K562 (cell line): ENCODE data around the gene SLC38A7. TPM values are rescaled to one million over a fixed set of nuclear protein-coding genes. Genes with fewer than 3 reads are reported as not detected.

Source experiments
- BCL6 ChIP-seq: fragments of 250-450 bp; sonication (Bioruptor Pico); IDR thresholded peaks from 2 replicates; pipeline ENCODE4 v1.4.0; 2020
- CSDE1 ChIP-seq, 2 experiments: fragments of 450-650 bp; IDR thresholded peaks; 2 replicates each; pipeline ENCODE4 v1.6.1; 2016; ENCODE audit warnings: mild to moderate bottlenecking in 1 of 2
- DEAF1 ChIP-seq: fragments of 450-650 bp; formaldehyde crosslinking; IDR thresholded peaks from 2 replicates; pipeline ENCODE4 v1.4.0; 2020; ENCODE audit warnings: mild to moderate bottlenecking, moderate library complexity
- MAFG ChIP-seq: fragments of 450-650 bp; conservative IDR thresholded peaks from 2 replicates; pipeline ENCODE4 v1.6.1; 2016; ENCODE audit warnings: missing genetic modification characterization, missing compliant biosample characterization
- RNF2 ChIP-seq: sonication (generic); IDR thresholded peaks from 2 replicates; pipeline ENCODE4 v1.6.1; 2016
- ZNF318 ChIP-seq, 2 experiments: fragments of 450-650 bp; IDR thresholded peaks; 2 replicates each; pipeline ENCODE4 v1.6.1; 2016; ENCODE audit warnings: mild to moderate bottlenecking in 2 of 2, borderline replicate concordance in 1 of 2, low read depth in 1 of 2, moderate library complexity in 1 of 2
- ZNF431 ChIP-seq: sonication (generic); formaldehyde crosslinking; IDR thresholded peaks from 2 replicates; pipeline ENCODE4 v1.8.0; 2022; ENCODE audit warnings: mild to moderate bottlenecking, missing genetic modification reagents
- polyA plus RNA-seq, 8 experiments: library from polyadenylated mRNA; depleted of rRNA in 4 of 8; stranded (reverse) in 5 of 8; unstranded in 3 of 8; fragments of >200 nt; fragmentation: Nextera tagmentation in 2 of 8; fragmentation: Illumina TruSeq in 1 of 8; extraction: Ambion mirVana in 2 of 8; extraction: Trizol in 1 of 8; gene quantifications; 2 replicates each; pipeline versions ENCODE4 v1.2.1 to v1.2.3, GENCODE V29; 2011 to 2014; ENCODE audit warnings: inconsistent platforms in 1 of 8, missing spikeins in 1 of 8
- total RNA-seq, 7 experiments: library from RNA; depleted of rRNA in 6 of 7; stranded (reverse); fragments of >200 nt in 6 of 7; fragmentation: Illumina TruSeq in 2 of 7; extraction: Trizol in 2 of 7; gene quantifications; 2 replicates each; pipeline versions ENCODE4 v1.2.1 to v1.2.3, GENCODE V29; 2011 to 2021; ENCODE audit warnings: low replicate concordance in 1 of 7
- TF ChIP-seq, protein P1 (sequence below): sonication (generic); formaldehyde crosslinking; IDR thresholded peaks from 2 replicates; pipeline ENCODE4 v1.8.1; 2023; ENCODE audit warnings: mild to moderate bottlenecking, missing genetic modification reagents
- TF ChIP-seq, protein P2 (sequence below): sonication (generic); formaldehyde crosslinking; IDR thresholded peaks from 2 replicates; pipeline ENCODE4 v1.8.0; 2023; ENCODE audit warnings: missing genetic modification reagents, mild to moderate bottlenecking, borderline replicate concordance
- TF ChIP-seq, protein P3 (sequence below), 2 experiments: fragments of 450-650 bp in 1 of 2; sonication (generic) in 1 of 2; formaldehyde crosslinking in 1 of 2; IDR thresholded peaks in 1 of 2; conservative IDR thresholded peaks in 1 of 2; 2 replicates each; pipeline versions ENCODE4 v1.6.1 to v1.8.1; 2016 to 2023; ENCODE audit warnings: mild to moderate bottlenecking in 2 of 2, moderate library complexity in 2 of 2, inconsistent platforms in 1 of 2, missing genetic modification reagents in 1 of 2

Gene SLC38A7
- total and polyA plus RNA-seq, 9 of the 15 experiments (the other 6 are each of a cell fraction or from before 2014, with no cell fraction given) = 2.7 to 12.2 (median 6.5) TPM

- TF ChIP-seq ZNF318 (IDR thresholded peaks at IDR 0.05; ENCODE audit: borderline replicate concordance in 1 of 2, low read depth in 1 of 2) = no peak
- TF ChIP-seq, protein P1, sequence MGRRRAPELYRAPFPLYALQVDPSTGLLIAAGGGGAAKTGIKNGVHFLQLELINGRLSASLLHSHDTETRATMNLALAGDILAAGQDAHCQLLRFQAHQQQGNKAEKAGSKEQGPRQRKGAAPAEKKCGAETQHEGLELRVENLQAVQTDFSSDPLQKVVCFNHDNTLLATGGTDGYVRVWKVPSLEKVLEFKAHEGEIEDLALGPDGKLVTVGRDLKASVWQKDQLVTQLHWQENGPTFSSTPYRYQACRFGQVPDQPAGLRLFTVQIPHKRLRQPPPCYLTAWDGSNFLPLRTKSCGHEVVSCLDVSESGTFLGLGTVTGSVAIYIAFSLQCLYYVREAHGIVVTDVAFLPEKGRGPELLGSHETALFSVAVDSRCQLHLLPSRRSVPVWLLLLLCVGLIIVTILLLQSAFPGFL (CRISPR knock-in tag) = no peak
- TF ChIP-seq, protein P2, sequence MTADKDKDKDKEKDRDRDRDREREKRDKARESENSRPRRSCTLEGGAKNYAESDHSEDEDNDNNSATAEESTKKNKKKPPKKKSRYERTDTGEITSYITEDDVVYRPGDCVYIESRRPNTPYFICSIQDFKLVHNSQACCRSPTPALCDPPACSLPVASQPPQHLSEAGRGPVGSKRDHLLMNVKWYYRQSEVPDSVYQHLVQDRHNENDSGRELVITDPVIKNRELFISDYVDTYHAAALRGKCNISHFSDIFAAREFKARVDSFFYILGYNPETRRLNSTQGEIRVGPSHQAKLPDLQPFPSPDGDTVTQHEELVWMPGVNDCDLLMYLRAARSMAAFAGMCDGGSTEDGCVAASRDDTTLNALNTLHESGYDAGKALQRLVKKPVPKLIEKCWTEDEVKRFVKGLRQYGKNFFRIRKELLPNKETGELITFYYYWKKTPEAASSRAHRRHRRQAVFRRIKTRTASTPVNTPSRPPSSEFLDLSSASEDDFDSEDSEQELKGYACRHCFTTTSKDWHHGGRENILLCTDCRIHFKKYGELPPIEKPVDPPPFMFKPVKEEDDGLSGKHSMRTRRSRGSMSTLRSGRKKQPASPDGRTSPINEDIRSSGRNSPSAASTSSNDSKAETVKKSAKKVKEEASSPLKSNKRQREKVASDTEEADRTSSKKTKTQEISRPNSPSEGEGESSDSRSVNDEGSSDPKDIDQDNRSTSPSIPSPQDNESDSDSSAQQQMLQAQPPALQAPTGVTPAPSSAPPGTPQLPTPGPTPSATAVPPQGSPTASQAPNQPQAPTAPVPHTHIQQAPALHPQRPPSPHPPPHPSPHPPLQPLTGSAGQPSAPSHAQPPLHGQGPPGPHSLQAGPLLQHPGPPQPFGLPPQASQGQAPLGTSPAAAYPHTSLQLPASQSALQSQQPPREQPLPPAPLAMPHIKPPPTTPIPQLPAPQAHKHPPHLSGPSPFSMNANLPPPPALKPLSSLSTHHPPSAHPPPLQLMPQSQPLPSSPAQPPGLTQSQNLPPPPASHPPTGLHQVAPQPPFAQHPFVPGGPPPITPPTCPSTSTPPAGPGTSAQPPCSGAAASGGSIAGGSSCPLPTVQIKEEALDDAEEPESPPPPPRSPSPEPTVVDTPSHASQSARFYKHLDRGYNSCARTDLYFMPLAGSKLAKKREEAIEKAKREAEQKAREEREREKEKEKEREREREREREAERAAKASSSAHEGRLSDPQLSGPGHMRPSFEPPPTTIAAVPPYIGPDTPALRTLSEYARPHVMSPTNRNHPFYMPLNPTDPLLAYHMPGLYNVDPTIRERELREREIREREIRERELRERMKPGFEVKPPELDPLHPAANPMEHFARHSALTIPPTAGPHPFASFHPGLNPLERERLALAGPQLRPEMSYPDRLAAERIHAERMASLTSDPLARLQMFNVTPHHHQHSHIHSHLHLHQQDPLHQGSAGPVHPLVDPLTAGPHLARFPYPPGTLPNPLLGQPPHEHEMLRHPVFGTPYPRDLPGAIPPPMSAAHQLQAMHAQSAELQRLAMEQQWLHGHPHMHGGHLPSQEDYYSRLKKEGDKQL (CRISPR knock-in tag) = no peak
- TF ChIP-seq MAFG (tag) = no peak
- TF ChIP-seq BCL6 = no peak
- TF ChIP-seq RNF2 = no peak
- no peak for TF ChIP-seq CSDE1 (IDR thresholded peaks at IDR 0.05)
- TF ChIP-seq, protein P3, sequence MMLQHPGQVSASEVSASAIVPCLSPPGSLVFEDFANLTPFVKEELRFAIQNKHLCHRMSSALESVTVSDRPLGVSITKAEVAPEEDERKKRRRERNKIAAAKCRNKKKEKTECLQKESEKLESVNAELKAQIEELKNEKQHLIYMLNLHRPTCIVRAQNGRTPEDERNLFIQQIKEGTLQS (IDR thresholded peaks at IDR 0.05) = no peak
- TF ChIP-seq, protein P3 (CRISPR knock-in tag; conservative IDR thresholded peaks at IDR 0.05) = no peak
- TF ChIP-seq ZNF431 (CRISPR knock-in tag) = no peak
- TF ChIP-seq DEAF1 (CRISPR knock-in tag) = no peak
Observed at GRCh38 chr16:58699151-58699550, 14.6 kb upstream of the SLC38A7 start (continued).
